Measurements from ENCODE around the gene EMILIN3.

GRCh38 chr20:41387444-41387851, 20.8 kb upstream of the EMILIN3 start:
- no peak for TF ChIP-seq CTCF (IDR thresholded peaks at IDR 0.05; ENCODE audit: insufficient read depth, low read depth, low read length)
- TF ChIP-seq EZH2 (IDR thresholded peaks at IDR 0.05; ENCODE audit: insufficient read depth, low read length), result no peak

Data from astrocyte (in vitro differentiated cells and primary cell).